Skeletal muscle cell (primary cell): Measurements from ENCODE around the gene SYTL3.
"Not testable (repeated sequence)": the region's sequence is repeated elsewhere in the genome, so short reads cannot be mapped to it uniquely, and the experiment has no call there.

Source experiments
- DNase-seq: peaks from one replicate; pipeline ENCODE4 v3.0.0-alpha.2; 2010; ENCODE audit warnings: low read depth
- H3K4me3 ChIP-seq: 2 replicates; pipeline ENCODE4 v1.5.1; 2011; ENCODE audit warnings: low read depth, mild to moderate bottlenecking, control low read depth, low read length, moderate library complexity

Gene SYTL3

GRCh38 chr6:158636778-158637177, 13.1 kb upstream of the SYTL3 start:
- DNase-seq, result no peak
- H3K4me3 ChIP-seq, result no peak overlapping the region

GRCh38 chr6:158638324-158638854, 11.5 kb upstream of the SYTL3 start:
- no peak overlapping the region for H3K4me3 ChIP-seq
- no peak for DNase-seq

GRCh38 chr6:158639056-158639455, 10.8 kb upstream of the SYTL3 start:
- H3K4me3 ChIP-seq, result no peak overlapping the region
- DNase-seq, result no peak

GRCh38 chr6:158640519-158640918, 9.3 kb upstream of the SYTL3 start:
- H3K4me3 ChIP-seq, result no peak overlapping the region
- DNase-seq, result no peak

GRCh38 chr6:158642097-158642601, 7.7 kb upstream of the SYTL3 start:
- peak overlapping the region; percentile 81 for H3K4me3 ChIP-seq
- DNase-seq, result peak; percentile 87

- H3K4me3 ChIP-seq, result peak overlapping the region; percentile 81
- no peak for DNase-seq
These were observed 6.0 kb upstream of the SYTL3 start for GRCh38 chr6:158643836-158644230.

GRCh38 chr6:158644231-158645063, 5.4 kb upstream of the SYTL3 start, which contains the start of gene DYNLT1:
DYNLT1 (minus strand) TSS chr6:158644743; CDS start chr6:158644708, 35 bp downstream.
- DNase-seq, result peak; percentile 67
- H3K4me3 ChIP-seq, result peak within 1 kb of the TSS; percentile 81

- no peak for DNase-seq
- H3K4me3 ChIP-seq, result peak overlapping the region; percentile 81
These were observed 4.5 kb upstream of the SYTL3 start for GRCh38 chr6:158645064-158646022.

- no peak for DNase-seq
- H3K4me3 ChIP-seq, result no peak overlapping the region
These were observed 3.6 kb upstream of the SYTL3 start for GRCh38 chr6:158646023-158646910.

- no peak for DNase-seq
- H3K4me3 ChIP-seq, result no peak overlapping the region
These were observed 2.4 kb upstream of the SYTL3 start for GRCh38 chr6:158647501-158647900.

GRCh38 chr6:158648682-158649131, 1.1 kb upstream of the SYTL3 start:
- no peak overlapping the region for H3K4me3 ChIP-seq
- DNase-seq, result peak; percentile 77

- not testable (repeated sequence) for DNase-seq, H3K4me3 ChIP-seq
These were observed 2.3 kb downstream of the SYTL3 start for GRCh38 chr6:158651981-158652737.

- no peak for DNase-seq
These were observed 3.9 kb downstream of the SYTL3 start for GRCh38 chr6:158653577-158654354.

GRCh38 chr6:158654498-158654897, 4.6 kb downstream of the SYTL3 start:
- DNase-seq, result peak; percentile 58
- H3K4me3 ChIP-seq, result no peak overlapping the region

More at GRCh38 chr6:158653577-158654354, 3.9 kb downstream of the SYTL3 start:
- H3K4me3 ChIP-seq, result no peak overlapping the region

GRCh38 chr6:158654960-158655489, 5.2 kb downstream of the SYTL3 start:
- H3K4me3 ChIP-seq, result no peak overlapping the region
- DNase-seq, result no peak

GRCh38 chr6:158655569-158656450, 6.0 kb downstream of the SYTL3 start:
- no peak overlapping the region for H3K4me3 ChIP-seq
- DNase-seq, result no peak
